A549 (cell line): ENCODE measurements around the gene TRPC6. TPM values are rescaled to one million over a fixed set of nuclear protein-coding genes. Genes with fewer than 3 reads are reported as not detected.

Experiments
- ATAC-seq, 2 experiments: fragments of 200-7000 bp in 1 of 2; fragments of >200 bp in 1 of 2; cut with Nextera tagmentation in 1 of 2; cut with Tn5 transposase in 1 of 2; 3 replicates each; pipeline versions ENCODE4 v1.8.0 to v1.9.1; 2018 to 2020; ENCODE audit warnings: mild to moderate bottlenecking in 1 of 2, moderate library complexity in 1 of 2
- CTCF ChIA-PET: fragments of 300-600 bp; sonication (Branson Sonifier 250); formaldehyde crosslinking; extraction: SDS; loops from one replicate; lab custom pipeline; 2021; ENCODE audit warnings: antibody characterized with exemption, inconsistent platforms; lab: Yijun Ruan, JAX
- POLR2A ChIA-PET: fragments of 350-600 bp; formaldehyde crosslinking; extraction: SDS; loops from one replicate; lab custom pipeline; 2021; ENCODE audit warnings: antibody characterized with exemption, inconsistent platforms; lab: Yijun Ruan, JAX
- DNase-seq, 2 experiments: peaks; one replicate each; pipeline versions ENCODE4 v3.0.0 to v3.0.0-alpha.2; 2011 to 2016; ENCODE audit warnings: low read depth in 1 of 2, low spot score in 1 of 2
- FAIRE-seq: peaks from 2 replicates; lab custom pipeline; 2011; peaks lifted over from hg19 to GRCh38; lab: Jason Lieb, UNC
- H3K27ac ChIP-seq, 2 experiments: fragments of >200 bp; sonication (Bioruptor Twin); formaldehyde crosslinking; 3 replicates each; pipeline ENCODE4 v1.5.1; 2016 to 2017
- H3K4me1 ChIP-seq: fragments of >200 bp; sonication (Bioruptor Twin); formaldehyde crosslinking; 3 replicates; pipeline ENCODE4 v1.6.1; 2016
- H3K4me2 ChIP-seq: fragments of >200 bp; sonication (Bioruptor Twin); formaldehyde crosslinking; 3 replicates; pipeline ENCODE4 v1.6.1; 2016
- H3K4me3 ChIP-seq: fragments of >200 bp; sonication (Bioruptor Twin); formaldehyde crosslinking; 3 replicates; pipeline ENCODE4 v1.5.1; 2016
- H3K9me3 ChIP-seq: fragments of >200 bp; sonication (Bioruptor Twin); formaldehyde crosslinking; 3 replicates; pipeline ENCODE4 v1.6.1; 2016
- CBX8 ChIP-seq: fragments of 200-600 bp; sonication (generic); IDR thresholded peaks from 2 replicates; pipeline ENCODE4 v1.6.1; 2016
- CHD4 ChIP-seq: fragments of 200-600 bp; sonication (generic); IDR thresholded peaks from 2 replicates; pipeline ENCODE4 v1.6.1; 2016; ENCODE audit warnings: antibody characterized with exemption, mild to moderate bottlenecking, borderline replicate concordance
- EHF ChIP-seq: fragments of 250-450 bp; sonication (Bioruptor Pico); IDR thresholded peaks from 2 replicates; pipeline ENCODE4 v1.5.0; 2020; ENCODE audit warnings: mild to moderate bottlenecking
- EHMT2 ChIP-seq: fragments of 200-600 bp; sonication (generic); IDR thresholded peaks from 2 replicates; pipeline ENCODE4 v1.6.1; 2016; ENCODE audit warnings: antibody characterized with exemption, low read depth, mild to moderate bottlenecking, moderate library complexity
- FOSL2 ChIP-seq, 2 experiments: fragments of 450-650 bp in 1 of 2; fragments of >200 bp in 1 of 2; sonication (Bioruptor Twin) in 1 of 2; formaldehyde crosslinking; IDR thresholded peaks; 2 replicates each; pipeline versions ENCODE4 v1.5.0 to v1.6.1; 2016 to 2020; ENCODE audit warnings: mild to moderate bottlenecking in 1 of 2, moderate library complexity in 1 of 2
- GATA3 ChIP-seq: IDR thresholded peaks from 2 replicates; pipeline ENCODE4 v1.6.1; 2012; ENCODE audit warnings: borderline replicate concordance
- HDAC2 ChIP-seq: fragments of 200-600 bp; sonication (generic); IDR thresholded peaks from 2 replicates; pipeline ENCODE4 v1.6.1; 2016
- HOXB13 ChIP-seq: fragments of 250-450 bp; sonication (Bioruptor Pico); IDR thresholded peaks from 2 replicates; pipeline ENCODE4 v1.5.0; 2020; ENCODE audit warnings: low read depth, mild to moderate bottlenecking, moderate library complexity
- JUNB ChIP-seq: fragments of >200 bp; sonication (Bioruptor Twin); formaldehyde crosslinking; IDR thresholded peaks from 2 replicates; pipeline ENCODE4 v1.6.1; 2016
- KDM1A ChIP-seq: fragments of 200-600 bp; sonication (generic); IDR thresholded peaks from 2 replicates; pipeline ENCODE4 v1.6.1; 2016; ENCODE audit warnings: low read depth, mild to moderate bottlenecking
- MAFK ChIP-seq: fragments of 450-650 bp; IDR thresholded peaks from 2 replicates; pipeline ENCODE4 v1.6.1; 2014; ENCODE audit not compliant: partially characterized antibody
- MYC ChIP-seq: IDR thresholded peaks from 2 replicates; pipeline ENCODE4 v1.6.1; 2012; ENCODE audit warnings: mild to moderate bottlenecking, inconsistent platforms, low read length, improper control_type of control experiment, borderline replicate concordance
- NR3C1 ChIP-seq: fragments of >200 bp; sonication (Bioruptor Twin); formaldehyde crosslinking; IDR thresholded peaks from 3 replicates; pipeline ENCODE4 v1.6.1; 2017
- PHF8 ChIP-seq: fragments of 200-600 bp; sonication (generic); IDR thresholded peaks from 2 replicates; pipeline ENCODE4 v1.6.1; 2016; ENCODE audit warnings: low read depth, mild to moderate bottlenecking, antibody characterized with exemption, moderate library complexity, borderline replicate concordance
- RAD21 ChIP-seq, 2 experiments: fragments of >200 bp in 1 of 2; sonication (Bioruptor Twin) in 1 of 2; formaldehyde crosslinking in 1 of 2; IDR thresholded peaks in 1 of 2; conservative IDR thresholded peaks in 1 of 2; 2 replicates in 1 of 2; 3 replicates in 1 of 2; pipeline ENCODE4 v1.6.1; 2012 to 2018; ENCODE audit warnings: inconsistent platforms in 1 of 2
- RCOR1 ChIP-seq: fragments of 150-350 bp; IDR thresholded peaks from 2 replicates; pipeline ENCODE4 v1.6.1; 2014; ENCODE audit warnings: antibody characterized with exemption, low read length, low read depth
- RNF2 ChIP-seq: fragments of 200-600 bp; sonication (generic); IDR thresholded peaks from 2 replicates; pipeline ENCODE4 v1.6.1; 2016; ENCODE audit warnings: low read depth, mild to moderate bottlenecking, antibody characterized with exemption, moderate library complexity, borderline replicate concordance
- USF2 ChIP-seq: fragments of 450-650 bp; IDR thresholded peaks from 2 replicates; pipeline ENCODE4 v1.6.1; 2014; ENCODE audit warnings: antibody characterized with exemption
- ZC3H11A ChIP-seq: fragments of 450-650 bp; IDR thresholded peaks from 2 replicates; pipeline ENCODE4 v1.6.1; 2014; ENCODE audit warnings: antibody characterized with exemption, mild to moderate bottlenecking
- ZFP36 ChIP-seq: fragments of 450-650 bp; IDR thresholded peaks from 2 replicates; pipeline ENCODE4 v1.6.1; 2014; ENCODE audit warnings: borderline replicate concordance; ENCODE audit not compliant: partially characterized antibody
- ZSCAN20 ChIP-seq: fragments of 250-450 bp; sonication (Bioruptor Pico); IDR thresholded peaks from 2 replicates; pipeline ENCODE4 v1.8.0; 2022; ENCODE audit warnings: mild to moderate bottlenecking, moderate library complexity
- WGBS: methylation state at CpG from one replicate; pipeline ENCODE4 v1.1.6; 2017; ENCODE audit errors: missing lambda C conversion rate; 5-methylcytosine and 5-hydroxymethylcytosine counted together
- polyA plus RNA-seq, 4 experiments: library from polyadenylated mRNA; depleted of rRNA in 3 of 4; stranded (reverse); fragments of >200 nt; fragmentation: RNase III in 1 of 4; extraction: RNeasy Plus Mini Kit Qiagen cat#74134 plus additional on column Dnase treatment in 1 of 4; gene quantifications; 2 replicates in 3 of 4; 3 replicates in 1 of 4; pipeline ENCODE4 v1.2.3, GENCODE V29; 2011 to 2017
- TF ChIP-seq, protein P1 (sequence below): IDR thresholded peaks from 2 replicates; pipeline ENCODE4 v1.6.1; 2012
- TF ChIP-seq, protein P2 (sequence below): IDR thresholded peaks from 2 replicates; pipeline ENCODE4 v1.6.1; 2012; ENCODE audit warnings: low read depth, borderline replicate concordance
- TF ChIP-seq, protein P3 (sequence below): fragments of 250-450 bp; sonication (Bioruptor Pico); IDR thresholded peaks from 2 replicates; pipeline ENCODE4 v1.5.0; 2020; ENCODE audit warnings: low read depth, mild to moderate bottlenecking, moderate library complexity

The TRPC6 gene
- polyA plus RNA-seq, 2 of the 4 experiments (the other 2 are of a cell fraction): 0.70 to 1.0 TPM

- Histone ChIP-seq H3K4me2 (no peak overlapping the region), H3K27ac (no peak overlapping the region), H3K4me3 (no peak overlapping the region), H3K4me1 (no peaks in the 10 kb centered on the region), H3K9me3 (no peaks in the 10 kb centered on the region)
- TF ChIP-seq, protein P1, sequence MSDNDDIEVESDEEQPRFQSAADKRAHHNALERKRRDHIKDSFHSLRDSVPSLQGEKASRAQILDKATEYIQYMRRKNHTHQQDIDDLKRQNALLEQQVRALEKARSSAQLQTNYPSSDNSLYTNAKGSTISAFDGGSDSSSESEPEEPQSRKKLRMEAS: no peak
- no peak for DNase-seq
- ChIA-PET POLR2A (no interaction called here), CTCF (no interaction called here)
- WGBS: 80% methylated on average over 1 of the region's 1 CpG
- ATAC-seq: no peak
- FAIRE-seq: no peak
Observed at GRCh38 chr11:101498891-101499290, 84.9 kb downstream of the TRPC6 start.

DNA sequence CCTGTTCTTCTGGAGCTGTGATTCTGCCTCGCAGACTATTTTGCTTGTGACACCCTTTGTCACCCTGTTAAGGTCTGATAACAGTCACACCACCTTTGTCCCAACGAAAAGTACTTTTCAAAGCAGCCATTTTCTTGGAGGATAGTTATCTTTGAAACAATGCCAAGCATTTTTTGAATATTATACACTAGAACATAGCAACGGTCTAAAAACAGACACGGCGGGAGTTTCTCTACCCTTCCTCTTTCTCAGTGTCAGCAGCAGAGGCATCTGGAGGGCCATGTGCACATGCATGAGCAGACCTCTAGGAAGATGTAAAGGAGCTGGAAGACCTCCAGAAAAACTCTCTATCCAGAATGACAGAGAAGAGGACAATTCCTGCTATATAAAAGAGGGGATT is 86.5 kb downstream of the TRPC6 start:
- Histone ChIP-seq H3K27ac (no peak overlapping the region), H3K4me1 (no peaks in the 10 kb centered on the region), H3K9me3 (no peaks in the 10 kb centered on the region), H3K4me3 (no peak overlapping the region), H3K4me2 (no peak overlapping the region)
- CTCF ChIA-PET: no interaction called here
- no peak for ATAC-seq
- TF ChIP-seq KDM1A (no peak), JUNB (no peak), PHF8 (no peak), CBX8 (no peak), RAD21 (conservative IDR thresholded peaks at IDR 0.05 in 1 of 2, IDR thresholded peaks at IDR 0.05 in 1 of 2) (no peak), HDAC2 (no peak), MYC (no peak), USF2 (no peak), GATA3 (no peak), EHF (no peak), HOXB13 (CRISPR knock-in tag) (no peak), RCOR1 (no peak), RNF2 (no peak), CHD4 (no peak), ZSCAN20 (CRISPR knock-in tag) (no peak), MAFK (no peak)
- TF ChIP-seq, protein P2, sequence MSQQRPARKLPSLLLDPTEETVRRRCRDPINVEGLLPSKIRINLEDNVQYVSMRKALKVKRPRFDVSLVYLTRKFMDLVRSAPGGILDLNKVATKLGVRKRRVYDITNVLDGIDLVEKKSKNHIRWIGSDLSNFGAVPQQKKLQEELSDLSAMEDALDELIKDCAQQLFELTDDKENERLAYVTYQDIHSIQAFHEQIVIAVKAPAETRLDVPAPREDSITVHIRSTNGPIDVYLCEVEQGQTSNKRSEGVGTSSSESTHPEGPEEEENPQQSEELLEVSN: no peak
- TF ChIP-seq, protein P3, sequence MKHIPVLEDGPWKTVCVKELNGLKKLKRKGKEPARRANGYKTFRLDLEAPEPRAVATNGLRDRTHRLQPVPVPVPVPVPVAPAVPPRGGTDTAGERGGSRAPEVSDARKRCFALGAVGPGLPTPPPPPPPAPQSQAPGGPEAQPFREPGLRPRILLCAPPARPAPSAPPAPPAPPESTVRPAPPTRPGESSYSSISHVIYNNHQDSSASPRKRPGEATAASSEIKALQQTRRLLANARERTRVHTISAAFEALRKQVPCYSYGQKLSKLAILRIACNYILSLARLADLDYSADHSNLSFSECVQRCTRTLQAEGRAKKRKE (CRISPR knock-in tag): no peak
- POLR2A ChIA-PET: no interaction called here
- 68% methylated on average over 5 of the region's 5 CpGs for WGBS
- no peak for FAIRE-seq
- no peak for DNase-seq

GRCh38 chr11:101487775-101488174 is 96.0 kb downstream of the TRPC6 start:
- ChIA-PET POLR2A (no interaction called here), CTCF (no interaction called here)
- WGBS: 73% methylated on average over 2 of the region's 2 CpGs
- Histone ChIP-seq H3K9me3 (no peaks in the 10 kb centered on the region), H3K27ac (no peak overlapping the region), H3K4me1 (no peaks in the 10 kb centered on the region), H3K4me2 (no peak overlapping the region), H3K4me3 (no peak overlapping the region)
- TF ChIP-seq FOSL2 (IDR thresholded peaks at IDR 0.05) (no peak), FOSL2 (CRISPR knock-in tag; IDR thresholded peaks at IDR 0.05) (0 out of 2 replicates have a peak, but pooled peaks have one; percentile 8), EHMT2 (no peak), ZC3H11A (no peak), ZFP36 (no peak), NR3C1 (no peak)
- no peak for ATAC-seq
- no peak for DNase-seq
- no peak for FAIRE-seq
